ENCODE results near the gene UNC13A.

UNC13A gene

DNA sequence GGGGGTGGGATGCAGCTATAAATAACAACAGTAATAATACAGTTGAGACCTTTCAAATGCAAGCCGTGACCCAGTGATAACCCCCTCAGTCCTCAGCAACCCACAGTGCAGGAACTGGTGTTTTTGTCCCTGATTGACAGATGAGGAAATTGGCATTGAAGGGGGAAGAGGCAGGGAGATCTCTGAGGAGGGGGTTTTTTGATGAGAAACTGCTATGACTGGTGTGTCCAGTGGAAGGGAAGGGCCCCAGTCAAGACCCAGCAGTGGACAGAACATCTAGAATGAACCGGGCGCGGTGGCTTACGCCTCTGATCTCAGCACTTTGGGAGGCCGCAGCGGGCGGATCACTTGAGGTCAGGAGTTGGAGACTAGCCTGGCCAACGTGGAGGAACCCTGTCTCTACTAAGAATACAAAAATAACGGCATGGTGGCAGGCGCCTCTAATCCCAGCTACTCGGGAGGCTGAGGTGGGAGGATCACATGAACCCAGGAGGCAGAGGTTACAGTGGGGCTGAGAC, 33.0 kb upstream of the UNC13A start:
- Histone ChIP-seq H3K4me3 (peak overlapping the region; percentile 92), H3K27ac (peak overlapping the region in 1 of 2 donors; percentile 88)
- TF ChIP-seq, protein P1, sequence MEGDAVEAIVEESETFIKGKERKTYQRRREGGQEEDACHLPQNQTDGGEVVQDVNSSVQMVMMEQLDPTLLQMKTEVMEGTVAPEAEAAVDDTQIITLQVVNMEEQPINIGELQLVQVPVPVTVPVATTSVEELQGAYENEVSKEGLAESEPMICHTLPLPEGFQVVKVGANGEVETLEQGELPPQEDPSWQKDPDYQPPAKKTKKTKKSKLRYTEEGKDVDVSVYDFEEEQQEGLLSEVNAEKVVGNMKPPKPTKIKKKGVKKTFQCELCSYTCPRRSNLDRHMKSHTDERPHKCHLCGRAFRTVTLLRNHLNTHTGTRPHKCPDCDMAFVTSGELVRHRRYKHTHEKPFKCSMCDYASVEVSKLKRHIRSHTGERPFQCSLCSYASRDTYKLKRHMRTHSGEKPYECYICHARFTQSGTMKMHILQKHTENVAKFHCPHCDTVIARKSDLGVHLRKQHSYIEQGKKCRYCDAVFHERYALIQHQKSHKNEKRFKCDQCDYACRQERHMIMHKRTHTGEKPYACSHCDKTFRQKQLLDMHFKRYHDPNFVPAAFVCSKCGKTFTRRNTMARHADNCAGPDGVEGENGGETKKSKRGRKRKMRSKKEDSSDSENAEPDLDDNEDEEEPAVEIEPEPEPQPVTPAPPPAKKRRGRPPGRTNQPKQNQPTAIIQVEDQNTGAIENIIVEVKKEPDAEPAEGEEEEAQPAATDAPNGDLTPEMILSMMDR (IDR thresholded peaks at IDR 0.05), result no peak
- no peak for DNase-seq (ENCODE audit: low spot score)

DNA sequence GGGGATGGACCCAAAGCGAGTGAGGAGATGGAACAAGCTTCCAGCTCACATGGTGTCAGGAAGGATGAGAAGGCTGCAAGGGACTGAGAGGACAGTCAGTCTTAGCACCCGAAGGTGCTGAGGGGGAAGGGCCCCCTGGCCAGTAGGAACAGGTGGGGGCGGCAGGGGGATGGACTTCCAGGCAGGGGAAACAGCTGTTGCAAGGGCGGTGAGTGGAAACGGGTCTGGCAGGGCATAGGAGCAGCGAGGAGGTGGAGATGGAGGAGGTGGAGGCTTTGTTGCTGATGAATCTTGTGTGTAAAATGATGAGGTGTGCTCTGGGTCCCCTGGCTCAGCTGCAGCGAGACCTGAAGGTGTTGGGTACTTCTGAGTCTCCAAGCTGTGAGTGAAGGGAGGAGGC, 32.3 kb upstream of the UNC13A start:
- TF ChIP-seq, protein P1 (IDR thresholded peaks at IDR 0.05), result no peak
- Histone ChIP-seq H3K4me3 (peak overlapping the region; percentile 92), H3K27ac (peak overlapping the region in 1 of 2 donors; percentile 88)
- no peak for DNase-seq (ENCODE audit: low spot score)

DNA sequence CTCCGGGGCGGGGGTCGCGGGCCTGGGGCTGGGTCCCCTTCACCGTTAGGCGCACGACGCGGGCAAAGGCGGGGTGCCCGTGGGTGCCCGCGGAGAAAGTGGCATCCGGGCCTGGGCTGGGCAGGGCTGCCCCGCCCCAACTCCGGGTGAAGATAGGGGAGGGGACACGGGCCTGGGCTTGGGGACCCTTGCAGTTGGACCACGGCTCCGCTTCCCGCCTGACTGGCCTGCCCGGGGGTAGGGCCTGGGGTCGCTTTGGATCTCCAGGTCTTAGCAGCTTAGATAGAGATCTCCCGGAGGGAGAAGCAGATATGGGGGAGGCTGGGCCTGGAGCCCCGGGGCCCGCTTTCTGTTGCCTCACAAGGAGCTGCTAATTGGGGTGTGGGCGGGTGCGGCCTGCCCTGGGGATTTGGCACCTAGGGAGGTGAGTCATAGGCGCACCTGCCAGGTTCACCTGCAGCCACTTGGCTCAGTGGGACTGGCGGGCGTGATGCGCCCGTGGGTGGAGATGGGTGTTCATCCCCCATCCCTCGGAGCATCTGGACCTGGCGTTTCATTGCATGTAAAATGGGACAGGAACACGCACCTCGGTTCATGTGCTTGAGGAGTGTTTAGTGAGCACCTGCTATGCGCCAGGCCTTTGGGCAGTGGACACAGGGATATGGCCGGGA, 31.7 kb upstream of the UNC13A start:
- Histone ChIP-seq H3K27ac (peak overlapping the region; percentile 59 to 88), H3K4me3 (peak overlapping the region; percentile 92)
- TF ChIP-seq, protein P1 (IDR thresholded peaks at IDR 0.05), result no peak
- no peak for DNase-seq (ENCODE audit: low spot score)

DNA sequence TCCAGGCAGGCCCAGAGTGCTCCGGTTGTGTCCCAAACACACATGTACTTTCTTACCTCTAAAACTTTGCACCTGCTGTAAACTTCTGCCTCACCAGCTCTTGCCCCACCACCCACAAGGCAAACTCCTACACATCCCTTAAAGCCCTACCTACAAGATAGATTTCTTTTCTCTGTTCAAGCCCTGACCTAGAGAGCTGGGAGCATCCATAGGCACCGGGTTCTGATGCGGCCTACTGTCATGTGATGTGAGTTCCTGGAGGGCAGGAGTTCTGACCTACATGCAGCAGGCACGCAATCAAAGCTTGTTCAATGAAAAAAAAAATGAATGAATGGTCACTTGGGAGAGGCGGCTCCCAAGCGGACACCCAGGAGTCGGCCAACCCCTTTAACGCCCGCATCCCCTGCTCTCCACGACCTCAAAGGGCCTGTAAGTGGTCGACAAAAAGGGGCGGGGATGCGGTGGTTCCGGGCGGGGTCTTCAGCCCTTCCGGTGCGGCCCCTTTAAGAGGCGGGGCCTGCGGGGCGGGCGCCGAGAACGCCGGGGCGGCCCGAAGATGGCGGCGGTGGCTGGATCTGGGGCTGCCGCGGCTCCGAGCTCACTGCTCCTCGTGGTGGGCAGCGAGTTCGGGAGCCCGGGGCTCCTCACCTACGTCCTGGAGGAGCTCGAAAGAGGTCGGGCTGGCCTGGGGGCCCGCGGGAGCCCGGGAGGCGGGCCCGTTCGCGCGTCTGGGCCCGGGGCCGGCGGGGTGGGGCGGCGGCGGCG, 31.0 kb upstream of the UNC13A start, which contains the start of gene MAP1S:
TSS of gene MAP1S (plus strand) at position 534 of the 765 bp plus-strand sequence. CDS start at position 557, 23 bp downstream.
- H3K27ac ChIP-seq, result peak within 1 kb of the TSS; percentile 59 to 88
- DNase-seq (ENCODE audit: low spot score), result no peak
- peak within 1 kb of the TSS; percentile 92 for H3K4me3 ChIP-seq
- TF ChIP-seq, protein P1 (IDR thresholded peaks at IDR 0.05), result no peak

DNA sequence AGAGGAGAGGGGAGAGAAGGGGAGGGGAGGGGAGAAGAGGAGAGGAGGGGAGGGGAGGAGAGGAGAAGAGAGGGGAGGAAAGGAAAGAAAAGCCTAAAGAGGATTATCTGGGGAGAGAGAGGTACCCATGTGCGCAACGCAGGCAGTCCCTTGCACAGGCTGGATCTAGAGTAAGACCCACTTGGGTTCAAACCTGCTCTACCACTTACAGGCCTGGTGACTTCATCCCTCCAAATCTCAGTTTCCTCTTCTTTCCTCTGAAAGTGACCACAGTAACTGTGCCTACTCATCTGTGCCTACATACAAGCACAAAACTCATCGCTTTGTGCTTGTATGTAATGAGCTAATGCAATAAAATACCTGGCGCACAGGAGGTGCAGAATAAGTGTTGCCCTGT, 30.4 kb upstream of the UNC13A start:
- Histone ChIP-seq H3K27ac (no peak overlapping the region), H3K4me3 (peak overlapping the region; percentile 92)
- TF ChIP-seq, protein P1 (IDR thresholded peaks at IDR 0.05), result no peak
- no peak for DNase-seq (ENCODE audit: low spot score)

DNA sequence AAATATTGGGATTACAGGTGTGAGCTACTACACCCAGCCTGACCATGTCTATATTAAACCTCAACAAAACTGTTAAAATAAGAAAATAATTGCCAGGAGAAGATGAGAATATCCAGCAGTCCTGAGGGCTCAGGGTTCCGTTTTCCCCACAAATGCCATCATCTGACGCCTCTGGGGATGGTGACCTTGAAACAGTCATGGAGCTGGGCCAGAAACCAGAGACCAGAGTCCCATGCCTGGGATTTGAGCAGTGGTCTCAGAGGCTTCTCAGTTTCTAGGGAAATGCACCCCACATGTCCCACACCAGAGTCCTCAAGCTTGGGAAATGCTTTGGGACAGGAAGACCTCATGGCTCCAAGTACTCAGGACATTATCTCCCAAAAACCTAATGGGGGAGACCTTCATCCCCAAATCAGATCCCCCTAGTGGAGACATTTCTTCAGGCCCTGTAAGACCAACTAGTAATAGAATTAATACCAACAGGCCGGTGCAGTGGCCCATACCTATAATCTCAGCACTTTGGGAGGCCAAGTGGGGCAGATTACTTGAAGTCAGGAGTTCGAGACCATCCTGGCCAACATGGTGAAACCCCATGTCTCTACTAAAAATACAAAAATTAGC, 28.3 kb upstream of the UNC13A start:
- no peak overlapping the region for H3K4me3 ChIP-seq
- H3K27ac ChIP-seq, result peak overlapping the region in 1 of 2 donors; percentile 76
- TF ChIP-seq, protein P1 (IDR thresholded peaks at IDR 0.05), result no peak
- DNase-seq (ENCODE audit: low spot score), result no peak
